H9 (cell line): ENCODE data around the gene PRORP. TPM values are rescaled to one million over a fixed set of nuclear protein-coding genes. Genes with fewer than 3 reads are reported as not detected.

Source experiments
- DNase-seq: peaks from one replicate; pipeline ENCODE4 v3.0.0-alpha.2; 2017
- H2AFZ ChIP-seq: one replicate; pipeline ENCODE4 v1.6.1; 2013; ENCODE audit warnings: mild to moderate bottlenecking, low read length, control low read depth, moderate library complexity
- H2AK5ac ChIP-seq: 2 replicates; pipeline ENCODE4 v1.6.1; 2013; ENCODE audit warnings: low read length, control low read depth, mixed read lengths; ENCODE audit not compliant: insufficient read length
- H2BK120ac ChIP-seq: one replicate; pipeline ENCODE4 v1.6.1; 2013; ENCODE audit warnings: low read depth, mild to moderate bottlenecking, low read length, control low read depth, inconsistent platforms; ENCODE audit not compliant: poor library complexity, severe bottlenecking
- H2BK12ac ChIP-seq: 2 replicates; pipeline ENCODE4 v1.6.1; 2013; ENCODE audit warnings: low read length, control low read depth, mixed read lengths, low read depth; ENCODE audit not compliant: insufficient read length
- H2BK15ac ChIP-seq: 2 replicates; pipeline ENCODE4 v1.6.1; 2013; ENCODE audit warnings: low read depth, low read length, control low read depth
- H2BK20ac ChIP-seq: one replicate; pipeline ENCODE4 v1.6.1; 2013; ENCODE audit warnings: low read depth, mild to moderate bottlenecking, low read length, control low read depth, inconsistent platforms; ENCODE audit not compliant: poor library complexity, severe bottlenecking
- H2BK5ac ChIP-seq: 2 replicates; pipeline ENCODE4 v1.6.1; 2013; ENCODE audit warnings: low read length, control low read depth, mixed read lengths; ENCODE audit not compliant: insufficient read length
- H3K14ac ChIP-seq: 2 replicates; pipeline ENCODE4 v1.6.1; 2013; ENCODE audit warnings: low read length, control low read depth; ENCODE audit not compliant: insufficient read depth
- H3K18ac ChIP-seq: 2 replicates; pipeline ENCODE4 v1.6.1; 2013; ENCODE audit warnings: low read depth, mild to moderate bottlenecking, mixed read lengths, low read length, control low read depth; ENCODE audit not compliant: insufficient read length
- H3K23ac ChIP-seq: 2 replicates; pipeline ENCODE4 v1.6.1; 2013; ENCODE audit warnings: low read length, control low read depth, mixed read lengths, low read depth; ENCODE audit not compliant: insufficient read length
- H3K23me2 ChIP-seq: 2 replicates; pipeline ENCODE4 v1.6.1; 2013; ENCODE audit warnings: low read depth, mild to moderate bottlenecking, mixed read lengths, low read length, control low read depth; ENCODE audit not compliant: insufficient read length, poor library complexity, severe bottlenecking
- H3K27ac ChIP-seq: 2 replicates; pipeline ENCODE4 v1.5.1; 2013; ENCODE audit warnings: low read length, control low read depth, mixed read lengths, low read depth; ENCODE audit not compliant: insufficient read length
- H3K27me3 ChIP-seq: 2 replicates; pipeline ENCODE4 v1.6.1; 2013; ENCODE audit warnings: low read length, control low read depth, inconsistent platforms; ENCODE audit not compliant: insufficient read depth
- H3K4ac ChIP-seq: 2 replicates; pipeline ENCODE4 v1.6.1; 2013; ENCODE audit warnings: low read depth, mild to moderate bottlenecking, control low read depth, inconsistent platforms, low read length, moderate library complexity
- H3K4me1 ChIP-seq: 2 replicates; pipeline ENCODE4 v1.6.1; 2013; ENCODE audit warnings: low read length, control low read depth, inconsistent platforms; ENCODE audit not compliant: insufficient read depth
- H3K4me2 ChIP-seq: 2 replicates; pipeline ENCODE4 v1.6.1; 2013; ENCODE audit warnings: low read length, control low read depth, mixed read lengths; ENCODE audit not compliant: insufficient read length, insufficient read depth
- H3K56ac ChIP-seq: 2 replicates; pipeline ENCODE4 v1.6.1; 2013; ENCODE audit warnings: low read depth, mild to moderate bottlenecking, mixed read lengths, low read length, control low read depth; ENCODE audit not compliant: insufficient read length
- H3K79me1 ChIP-seq: 2 replicates; pipeline ENCODE4 v1.6.1; 2013; ENCODE audit warnings: low read depth, mild to moderate bottlenecking, moderate library complexity, low read length, control low read depth, inconsistent platforms; ENCODE audit not compliant: insufficient read depth, poor library complexity, severe bottlenecking
- H3K79me2 ChIP-seq: 2 replicates; pipeline ENCODE4 v1.6.1; 2013; ENCODE audit warnings: low read length, control low read depth, inconsistent platforms; ENCODE audit not compliant: insufficient read depth
- H3K9ac ChIP-seq: 2 replicates; pipeline ENCODE4 v1.6.1; 2013; ENCODE audit warnings: low read length, control low read depth, mixed read lengths; ENCODE audit not compliant: insufficient read length; ENCODE audit errors: extremely low read depth
- H3K9me3 ChIP-seq: one replicate; pipeline ENCODE4 v1.6.1; 2013; ENCODE audit warnings: low read depth, low read length, inconsistent platforms; ENCODE audit not compliant: control insufficient read depth
- H3T11ph ChIP-seq: one replicate; pipeline ENCODE4 v1.6.1; 2013; ENCODE audit warnings: mild to moderate bottlenecking, low read length, control low read depth, inconsistent platforms
- H4K20me1 ChIP-seq: one replicate; pipeline ENCODE4 v1.6.1; 2013; ENCODE audit not compliant: control insufficient read depth, insufficient read length, insufficient read depth
- H4K5ac ChIP-seq: 2 replicates; pipeline ENCODE4 v1.6.1; 2013; ENCODE audit warnings: low read depth, mild to moderate bottlenecking, mixed read lengths, low read length, control low read depth; ENCODE audit not compliant: insufficient read length
- H4K8ac ChIP-seq: replicated peaks from 2 replicates; pipeline ENCODE4 v1.6.1; 2013; ENCODE audit warnings: low read length, control low read depth, mixed read lengths, low read depth; ENCODE audit not compliant: insufficient read length
- H4K91ac ChIP-seq: 2 replicates; pipeline ENCODE4 v1.6.1; 2013; ENCODE audit warnings: low read depth, mild to moderate bottlenecking, moderate library complexity, mixed read lengths, low read length, control low read depth; ENCODE audit not compliant: insufficient read length
- H3K27ac Mint-ChIP-seq, 3 experiments: 2 replicates in 2 of 3; 3 replicates in 1 of 3; pipeline ENCODE4 v1.8.0; 2020 to 2021; ENCODE audit warnings: mixed read lengths in 3 of 3, mild to moderate bottlenecking in 1 of 3, moderate library complexity in 1 of 3
- H3K27me3 Mint-ChIP-seq: 2 replicates; pipeline ENCODE4 v1.8.0; 2021; ENCODE audit warnings: low read depth, mild to moderate bottlenecking, moderate library complexity, mixed read lengths
- H3K36me3 Mint-ChIP-seq, 3 experiments: 2 replicates in 2 of 3; 3 replicates in 1 of 3; pipeline ENCODE4 v1.8.0; 2020 to 2021; ENCODE audit warnings: low read depth in 3 of 3, mixed read lengths in 3 of 3; ENCODE audit not compliant: insufficient read depth in 1 of 3
- H3K4me1 Mint-ChIP-seq, 2 experiments: 2 replicates each; pipeline ENCODE4 v1.8.0; 2020; ENCODE audit warnings: mixed read lengths in 2 of 2
- H3K4me3 Mint-ChIP-seq, 2 experiments: 2 replicates in 1 of 2; 3 replicates in 1 of 2; pipeline ENCODE4 v1.8.0; 2020 to 2021; ENCODE audit warnings: mild to moderate bottlenecking in 2 of 2, mixed read lengths in 2 of 2, moderate library complexity in 1 of 2
- H3K9me3 Mint-ChIP-seq, 2 experiments: 2 replicates in 1 of 2; 3 replicates in 1 of 2; pipeline ENCODE4 v1.8.0; 2020; ENCODE audit warnings: mild to moderate bottlenecking in 2 of 2, mixed read lengths in 2 of 2, moderate library complexity in 1 of 2
- WGBS: extraction: QIAGEN DNeasy Blood & Tissue Kit; methylation state at CpG from one replicate; pipeline ENCODE4 v1.1.7; 2013; ENCODE audit warnings: missing lambda C conversion rate, low lambda C conversion rate, mixed read lengths; ENCODE audit not compliant: insufficient read length; ENCODE audit errors: extremely low coverage; 5-methylcytosine and 5-hydroxymethylcytosine counted together
- total RNA-seq: library from RNA; stranded (reverse); gene quantifications from 2 replicates; pipeline ENCODE4 v1.2.1, GENCODE V29; 2021
- TF ChIP-seq, protein P1 (sequence below): fragments of 200-600 bp; sonication (generic); conservative IDR thresholded peaks from 3 replicates; pipeline ENCODE4 v1.8.0; 2021; ENCODE audit warnings: antibody characterized with exemption, mild to moderate bottlenecking

The PRORP gene
- total RNA-seq, 1 experiment from 2014 or later = 37.7 TPM

DNA sequence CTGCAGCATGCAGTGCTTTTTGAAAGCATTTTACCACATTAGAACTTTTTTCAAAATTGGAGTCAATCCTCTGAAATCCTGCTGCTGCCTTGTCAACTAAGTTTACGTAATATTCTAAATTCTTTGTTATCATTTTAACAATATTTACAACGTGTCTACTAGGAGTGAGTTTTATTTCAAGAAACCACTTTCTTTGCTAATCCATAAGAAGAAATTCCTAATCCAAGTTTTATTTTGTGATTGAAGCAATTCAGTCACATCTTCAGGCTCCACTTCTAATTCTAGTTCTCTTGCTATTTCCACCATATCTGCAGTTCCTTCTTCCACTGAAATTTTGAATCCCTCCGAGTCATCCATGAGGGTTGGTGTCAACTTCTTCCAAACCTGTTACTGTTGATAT, 25.4 kb downstream of the PRORP start:
- H2BK20ac ChIP-seq = no peak overlapping the region
- H3T11ph ChIP-seq = no peak overlapping the region
- no peak overlapping the region for H2BK120ac ChIP-seq
- peaks cover 24 to 40% (median 39%) of the 10 kb centered on the region in 3 experiments for H3K36me3 Mint-ChIP-seq
- no peak overlapping the region for H3K23ac ChIP-seq
- H2BK15ac ChIP-seq = no peak overlapping the region
- H3K4me1 Mint-ChIP-seq = no peaks in the 10 kb centered on the region
- no peaks in the 10 kb centered on the region for H3K27me3 Mint-ChIP-seq
- H3K27ac Mint-ChIP-seq = peak overlapping the region in 1 of 3 experiments; percentile 9; a peak in 1 of 7 replicates
- H2BK5ac ChIP-seq = no peak overlapping the region
- H4K5ac ChIP-seq = no peak overlapping the region
- no peak overlapping the region for H3K4ac ChIP-seq
- H2AK5ac ChIP-seq = no peak overlapping the region
- TF ChIP-seq, protein P1, sequence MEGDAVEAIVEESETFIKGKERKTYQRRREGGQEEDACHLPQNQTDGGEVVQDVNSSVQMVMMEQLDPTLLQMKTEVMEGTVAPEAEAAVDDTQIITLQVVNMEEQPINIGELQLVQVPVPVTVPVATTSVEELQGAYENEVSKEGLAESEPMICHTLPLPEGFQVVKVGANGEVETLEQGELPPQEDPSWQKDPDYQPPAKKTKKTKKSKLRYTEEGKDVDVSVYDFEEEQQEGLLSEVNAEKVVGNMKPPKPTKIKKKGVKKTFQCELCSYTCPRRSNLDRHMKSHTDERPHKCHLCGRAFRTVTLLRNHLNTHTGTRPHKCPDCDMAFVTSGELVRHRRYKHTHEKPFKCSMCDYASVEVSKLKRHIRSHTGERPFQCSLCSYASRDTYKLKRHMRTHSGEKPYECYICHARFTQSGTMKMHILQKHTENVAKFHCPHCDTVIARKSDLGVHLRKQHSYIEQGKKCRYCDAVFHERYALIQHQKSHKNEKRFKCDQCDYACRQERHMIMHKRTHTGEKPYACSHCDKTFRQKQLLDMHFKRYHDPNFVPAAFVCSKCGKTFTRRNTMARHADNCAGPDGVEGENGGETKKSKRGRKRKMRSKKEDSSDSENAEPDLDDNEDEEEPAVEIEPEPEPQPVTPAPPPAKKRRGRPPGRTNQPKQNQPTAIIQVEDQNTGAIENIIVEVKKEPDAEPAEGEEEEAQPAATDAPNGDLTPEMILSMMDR = no peak
- no peak overlapping the region for H4K8ac ChIP-seq
- H3K18ac ChIP-seq = no peak overlapping the region
- H3K4me2 ChIP-seq = no peak overlapping the region
- H3K27me3 ChIP-seq = no peaks in the 10 kb centered on the region
- no peak overlapping the region for H3K9ac ChIP-seq
- no peak overlapping the region for H2AFZ ChIP-seq
- H3K27ac ChIP-seq = no peak overlapping the region
- H2BK12ac ChIP-seq = no peak overlapping the region
- H3K79me1 ChIP-seq = peaks cover 4% of the 10 kb centered on the region
- WGBS = no CpG with 5 or more reads among the region's 3 CpGs
- no peak overlapping the region for H3K56ac ChIP-seq
- no peaks in the 10 kb centered on the region; the same call in 1 of the 2 replicates for H3K79me2 ChIP-seq
- no peaks in the 10 kb centered on the region for H4K20me1 ChIP-seq
- peaks cover 0 to 2% of the 10 kb centered on the region in 2 experiments; a peak in 3 of 5 replicates for H3K9me3 Mint-ChIP-seq
- H3K9me3 ChIP-seq = no peaks in the 10 kb centered on the region
- no peak overlapping the region for H3K14ac ChIP-seq
- H3K23me2 ChIP-seq = no peaks in the 10 kb centered on the region
- DNase-seq = no peak
- no peak overlapping the region for H4K91ac ChIP-seq
- no peaks in the 10 kb centered on the region for H3K4me1 ChIP-seq
- no peak overlapping the region for H3K4me3 Mint-ChIP-seq
